Astrocyte (in vitro differentiated cells and primary cell): ENCODE results near the gene NANOS1. TPM values are rescaled to one million over a fixed set of nuclear protein-coding genes. Genes with fewer than 3 reads are reported as not detected.

ENCODE experiments used
- DNase-seq: peaks from one replicate; pipeline ENCODE4 v3.0.0-alpha.2; 2010; ENCODE audit warnings: low read depth
- FAIRE-seq: peaks from 2 replicates; lab custom pipeline; 2011; peaks lifted over from hg19 to GRCh38; lab: Jason Lieb, UNC
- H2AFZ ChIP-seq: 2 replicates; pipeline ENCODE4 v1.6.0; 2012; ENCODE audit warnings: low read depth, low read length, inconsistent platforms
- H3K27ac ChIP-seq: 2 replicates; pipeline ENCODE4 v1.5.1; 2011; ENCODE audit warnings: low read depth, low read length, inconsistent platforms
- H3K27me3 ChIP-seq: 2 replicates; pipeline ENCODE4 v1.6.0; 2011; ENCODE audit warnings: low read length, inconsistent platforms; ENCODE audit not compliant: insufficient read depth
- H3K36me3 ChIP-seq: 2 replicates; pipeline ENCODE4 v1.5.1; 2011; ENCODE audit warnings: low read length, inconsistent platforms; ENCODE audit not compliant: insufficient read depth
- H3K4me1 ChIP-seq: 2 replicates; pipeline ENCODE4 v1.5.1; 2011; ENCODE audit warnings: low read length, inconsistent platforms; ENCODE audit not compliant: insufficient read depth
- H3K4me2 ChIP-seq: 2 replicates; pipeline ENCODE4 v1.6.0; 2012; ENCODE audit warnings: low read length, inconsistent platforms
- H3K4me3 ChIP-seq: 2 replicates; pipeline ENCODE4 v1.5.1; 2011; ENCODE audit warnings: low read depth, mild to moderate bottlenecking, low read length, inconsistent platforms; ENCODE audit not compliant: insufficient read depth
- H3K79me2 ChIP-seq: 2 replicates; pipeline ENCODE4 v1.6.0; 2012; ENCODE audit warnings: mild to moderate bottlenecking, low read length, inconsistent platforms; ENCODE audit not compliant: insufficient read depth
- H3K9ac ChIP-seq: 2 replicates; pipeline ENCODE4 v1.6.0; 2012; ENCODE audit warnings: mild to moderate bottlenecking, low read length, inconsistent platforms
- H3K9me3 ChIP-seq: 2 replicates; pipeline ENCODE4 v1.5.1; 2012; ENCODE audit warnings: low read depth, mild to moderate bottlenecking, low read length, inconsistent platforms; ENCODE audit not compliant: insufficient read depth
- H4K20me1 ChIP-seq: 2 replicates; pipeline ENCODE4 v1.6.0; 2012; ENCODE audit warnings: low read length, inconsistent platforms; ENCODE audit not compliant: insufficient read depth
- H3K27ac Mint-ChIP-seq: one replicate; pipeline ENCODE4 v1.8.0; 2021; ENCODE audit warnings: mild to moderate bottlenecking, mixed read lengths; ENCODE audit not compliant: unreplicated experiment
- H3K27me3 Mint-ChIP-seq: one replicate; pipeline ENCODE4 v1.8.0; 2021; ENCODE audit warnings: low read depth, mixed read lengths; ENCODE audit not compliant: unreplicated experiment
- H3K36me3 Mint-ChIP-seq: one replicate; pipeline ENCODE4 v1.8.0; 2021; ENCODE audit warnings: low read depth, mixed read lengths; ENCODE audit not compliant: unreplicated experiment
- H3K4me1 Mint-ChIP-seq: one replicate; pipeline ENCODE4 v1.8.0; 2021; ENCODE audit warnings: low read depth, mixed read lengths; ENCODE audit not compliant: unreplicated experiment
- H3K4me3 Mint-ChIP-seq: one replicate; pipeline ENCODE4 v1.8.0; 2021; ENCODE audit warnings: mild to moderate bottlenecking, moderate library complexity, mixed read lengths; ENCODE audit not compliant: unreplicated experiment
- H3K9me3 Mint-ChIP-seq: one replicate; pipeline ENCODE4 v1.8.0; 2021; ENCODE audit warnings: mild to moderate bottlenecking, mixed read lengths; ENCODE audit not compliant: unreplicated experiment
- EZH2 ChIP-seq: IDR thresholded peaks from 2 replicates; pipeline ENCODE4 v1.6.1; 2012; ENCODE audit warnings: mild to moderate bottlenecking, low read length, inconsistent platforms; ENCODE audit not compliant: insufficient read depth
- total RNA-seq: library from RNA; stranded (reverse); gene quantifications from 2 replicates; pipeline ENCODE4 v1.2.1, GENCODE V29; 2021
- TF ChIP-seq, protein P1 (sequence below): IDR thresholded peaks from 2 replicates; pipeline ENCODE4 v1.5.1; 2011; ENCODE audit warnings: low read depth, mild to moderate bottlenecking, inconsistent platforms, low read length, moderate library complexity; ENCODE audit not compliant: insufficient read depth

The NANOS1 gene
- total RNA-seq, 1 donor from 2014 or later = 4.7 TPM

DNA sequence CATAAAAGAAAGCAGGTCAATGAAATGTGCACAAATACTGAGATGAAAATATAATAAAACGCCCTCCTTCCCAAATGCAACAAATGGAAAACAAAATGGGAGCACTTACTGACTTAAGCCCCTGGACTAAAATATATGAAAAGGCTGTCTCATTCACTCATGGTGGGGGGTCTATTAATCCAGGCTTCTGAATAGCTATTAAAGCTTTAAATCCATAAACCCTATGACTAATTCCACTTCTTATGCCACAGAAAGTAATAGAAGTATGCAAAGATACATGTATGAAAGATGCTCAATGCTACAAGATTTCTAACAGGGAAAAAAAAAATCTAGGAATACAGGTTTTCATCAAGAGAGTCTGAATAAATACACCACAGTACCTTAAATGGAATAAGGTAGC, 30.6 kb downstream of the NANOS1 start:
- Mint-ChIP-seq H3K4me1 (peaks cover 3% of the 10 kb centered on the region), H3K36me3 (peaks cover 16% of the 10 kb centered on the region), H3K4me3 (no peak overlapping the region), H3K27me3 (no peaks in the 10 kb centered on the region), H3K9me3 (no peaks in the 10 kb centered on the region), H3K27ac (no peak overlapping the region)
- Histone ChIP-seq H3K4me2 (no peak overlapping the region), H2AFZ (no peak overlapping the region), H3K36me3 (peaks cover 88% of the 10 kb centered on the region), H3K9me3 (no peaks in the 10 kb centered on the region), H3K4me1 (no peaks in the 10 kb centered on the region), H3K79me2 (peaks cover 92% of the 10 kb centered on the region), H3K9ac (no peak overlapping the region), H3K4me3 (no peak overlapping the region), H4K20me1 (peaks cover 89% of the 10 kb centered on the region), H3K27ac (no peak overlapping the region), H3K27me3 (no peaks in the 10 kb centered on the region)
- DNase-seq = no peak
- TF ChIP-seq, protein P1, sequence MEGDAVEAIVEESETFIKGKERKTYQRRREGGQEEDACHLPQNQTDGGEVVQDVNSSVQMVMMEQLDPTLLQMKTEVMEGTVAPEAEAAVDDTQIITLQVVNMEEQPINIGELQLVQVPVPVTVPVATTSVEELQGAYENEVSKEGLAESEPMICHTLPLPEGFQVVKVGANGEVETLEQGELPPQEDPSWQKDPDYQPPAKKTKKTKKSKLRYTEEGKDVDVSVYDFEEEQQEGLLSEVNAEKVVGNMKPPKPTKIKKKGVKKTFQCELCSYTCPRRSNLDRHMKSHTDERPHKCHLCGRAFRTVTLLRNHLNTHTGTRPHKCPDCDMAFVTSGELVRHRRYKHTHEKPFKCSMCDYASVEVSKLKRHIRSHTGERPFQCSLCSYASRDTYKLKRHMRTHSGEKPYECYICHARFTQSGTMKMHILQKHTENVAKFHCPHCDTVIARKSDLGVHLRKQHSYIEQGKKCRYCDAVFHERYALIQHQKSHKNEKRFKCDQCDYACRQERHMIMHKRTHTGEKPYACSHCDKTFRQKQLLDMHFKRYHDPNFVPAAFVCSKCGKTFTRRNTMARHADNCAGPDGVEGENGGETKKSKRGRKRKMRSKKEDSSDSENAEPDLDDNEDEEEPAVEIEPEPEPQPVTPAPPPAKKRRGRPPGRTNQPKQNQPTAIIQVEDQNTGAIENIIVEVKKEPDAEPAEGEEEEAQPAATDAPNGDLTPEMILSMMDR = no peak
- TF ChIP-seq EZH2 = no peak
- no peak for FAIRE-seq

GRCh38 chr10:119061352-119061751, 31.8 kb downstream of the NANOS1 start:
- H3K9ac ChIP-seq = no peak overlapping the region
- peaks cover 84% of the 10 kb centered on the region for H3K36me3 ChIP-seq
- TF ChIP-seq, protein P1 = no peak
- no peak for TF ChIP-seq EZH2
- H3K4me1 Mint-ChIP-seq = peaks cover 3% of the 10 kb centered on the region
- H3K27me3 Mint-ChIP-seq = no peaks in the 10 kb centered on the region
- no peak overlapping the region for H3K4me3 Mint-ChIP-seq
- no peaks in the 10 kb centered on the region for H3K9me3 ChIP-seq
- no peak overlapping the region for H3K4me3 ChIP-seq
- H3K9me3 Mint-ChIP-seq = no peaks in the 10 kb centered on the region
- H4K20me1 ChIP-seq = peaks cover 90% of the 10 kb centered on the region
- H2AFZ ChIP-seq = no peak overlapping the region
- H3K36me3 Mint-ChIP-seq = peaks cover 18% of the 10 kb centered on the region
- H3K4me1 ChIP-seq = no peaks in the 10 kb centered on the region
- no peaks in the 10 kb centered on the region for H3K27me3 ChIP-seq
- peaks cover 95% of the 10 kb centered on the region for H3K79me2 ChIP-seq
- H3K27ac Mint-ChIP-seq = no peak overlapping the region
- FAIRE-seq (no peak), DNase-seq (no peak)
- H3K4me2 ChIP-seq = no peak overlapping the region
- H3K27ac ChIP-seq = no peak overlapping the region

GRCh38 chr10:119061926-119062325, 32.4 kb downstream of the NANOS1 start:
- FAIRE-seq (no peak), DNase-seq (no peak)
- H3K4me3 Mint-ChIP-seq = no peak overlapping the region
- Histone ChIP-seq H3K4me3 (no peak overlapping the region), H2AFZ (no peak overlapping the region), H4K20me1 (peaks cover 90% of the 10 kb centered on the region), H3K79me2 (peaks cover 94% of the 10 kb centered on the region), H3K9ac (no peak overlapping the region), H3K36me3 (peaks cover 82% of the 10 kb centered on the region), H3K4me2 (no peak overlapping the region), H3K4me1 (no peaks in the 10 kb centered on the region), H3K9me3 (no peaks in the 10 kb centered on the region), H3K27me3 (no peaks in the 10 kb centered on the region), H3K27ac (no peak overlapping the region)
- no peak for TF ChIP-seq EZH2
- TF ChIP-seq, protein P1 = no peak
- no peaks in the 10 kb centered on the region for H3K9me3 Mint-ChIP-seq
- no peaks in the 10 kb centered on the region for H3K27me3 Mint-ChIP-seq
- peaks cover 3% of the 10 kb centered on the region for H3K4me1 Mint-ChIP-seq
- peaks cover 20% of the 10 kb centered on the region for H3K36me3 Mint-ChIP-seq
- no peak overlapping the region for H3K27ac Mint-ChIP-seq
